Measurements from ENCODE around the gene AGXT. TPM values are rescaled to one million over a fixed set of nuclear protein-coding genes. Genes with fewer than 3 reads are reported as not detected.

Gene AGXT
- total RNA-seq, 2 experiments from 2014 or later = not detected

- TF ChIP-seq CTCF (conservative IDR thresholded peaks at IDR 0.05; ENCODE audit: low read length) = no peak
- no peak for TF ChIP-seq EZH2phosphoT487 (IDR thresholded peaks at IDR 0.05; ENCODE audit: borderline replicate concordance, low read depth, low read length)
- intact Hi-C loops (cut with micrococcal nuclease; ENCODE audit: unreplicated experiment) = no loop called here
- Histone ChIP-seq H3K79me2 (ENCODE audit: insufficient read depth, low read depth, low read length) (no peaks in the 10 kb centered on the region), H4K20me1 (ENCODE audit: insufficient read depth, low read length) (no peaks in the 10 kb centered on the region), H3K27ac (ENCODE audit: low read depth, low read length, poor library complexity, severe bottlenecking) (no peak overlapping the region), H3K4me2 (ENCODE audit: low read length) (no peak overlapping the region), H3K36me3 (ENCODE audit: insufficient read depth, low read length) (no peaks in the 10 kb centered on the region), H3K4me3 (ENCODE audit: low read depth, low read length, poor library complexity, severe bottlenecking) (no peak overlapping the region), H3K9me2 (ENCODE audit: insufficient read depth, low read length) (no peaks in the 10 kb centered on the region), H3K9me3 (ENCODE audit: low read length) (no peaks in the 10 kb centered on the region), H2AFZ (ENCODE audit: low read length) (no peak overlapping the region), H3K4me1 (ENCODE audit: insufficient read depth, low read length, poor library complexity, severe bottlenecking) (no peaks in the 10 kb centered on the region)
- POLR2A ChIA-PET = no interaction called here
- CTCF ChIA-PET (ENCODE audit: unreplicated experiment) = no interaction called here
- BruUV-seq (replicated peaks) = no TSS peak
- DNase-seq (ENCODE audit: low spot score) = no peak
Measured at GRCh38 chr2:240878341-240878936, 9.8 kb downstream of the AGXT start.

GRCh38 chr2:240879105-240879504, 10.5 kb downstream of the AGXT start:
- CTCF ChIA-PET (ENCODE audit: unreplicated experiment) = no interaction called here
- no peak for DNase-seq (ENCODE audit: low spot score)
- H3K4me1 ChIP-seq (ENCODE audit: insufficient read depth, low read length, poor library complexity, severe bottlenecking) = no peaks in the 10 kb centered on the region
- H3K36me3 ChIP-seq (ENCODE audit: insufficient read depth, low read length) = no peaks in the 10 kb centered on the region
- H3K79me2 ChIP-seq (ENCODE audit: insufficient read depth, low read depth, low read length) = no peaks in the 10 kb centered on the region
- H3K9me2 ChIP-seq (ENCODE audit: insufficient read depth, low read length) = no peaks in the 10 kb centered on the region
- H3K4me3 ChIP-seq (ENCODE audit: low read depth, low read length, poor library complexity, severe bottlenecking) = no peak overlapping the region
- no peaks in the 10 kb centered on the region for H4K20me1 ChIP-seq (ENCODE audit: insufficient read depth, low read length)
- POLR2A ChIA-PET = no interaction called here
- H3K27ac ChIP-seq (ENCODE audit: low read depth, low read length, poor library complexity, severe bottlenecking) = no peak overlapping the region
- BruUV-seq (replicated peaks) = no TSS peak
- no peak overlapping the region for H2AFZ ChIP-seq (ENCODE audit: low read length)
- TF ChIP-seq CTCF (conservative IDR thresholded peaks at IDR 0.05; ENCODE audit: low read length) (no peak), EZH2phosphoT487 (IDR thresholded peaks at IDR 0.05; ENCODE audit: borderline replicate concordance, low read depth, low read length) (no peak)
- no peak overlapping the region for H3K4me2 ChIP-seq (ENCODE audit: low read length)
- H3K9me3 ChIP-seq (ENCODE audit: low read length) = no peaks in the 10 kb centered on the region
- intact Hi-C loops (cut with micrococcal nuclease; ENCODE audit: unreplicated experiment) = no loop called here

- no peaks in the 10 kb centered on the region for H3K79me2 ChIP-seq (ENCODE audit: insufficient read depth, low read depth, low read length)
- H3K36me3 ChIP-seq (ENCODE audit: insufficient read depth, low read length) = no peaks in the 10 kb centered on the region
- no peaks in the 10 kb centered on the region for H4K20me1 ChIP-seq (ENCODE audit: insufficient read depth, low read length)
- BruUV-seq (replicated peaks) = no TSS peak
- ChIA-PET POLR2A (no interaction called here), CTCF (ENCODE audit: unreplicated experiment) (no interaction called here)
- H3K4me2 ChIP-seq (ENCODE audit: low read length) = no peak overlapping the region
- H3K4me1 ChIP-seq (ENCODE audit: insufficient read depth, low read length, poor library complexity, severe bottlenecking) = no peaks in the 10 kb centered on the region
- H3K9me2 ChIP-seq (ENCODE audit: insufficient read depth, low read length) = no peaks in the 10 kb centered on the region
- no peak overlapping the region for H2AFZ ChIP-seq (ENCODE audit: low read length)
- intact Hi-C loops (cut with micrococcal nuclease; ENCODE audit: unreplicated experiment) = no loop called here
- TF ChIP-seq EZH2phosphoT487 (IDR thresholded peaks at IDR 0.05; ENCODE audit: borderline replicate concordance, low read depth, low read length) = no peak
- no peak for TF ChIP-seq CTCF (conservative IDR thresholded peaks at IDR 0.05; ENCODE audit: low read length)
- H3K27ac ChIP-seq (ENCODE audit: low read depth, low read length, poor library complexity, severe bottlenecking) = no peak overlapping the region
- no peaks in the 10 kb centered on the region for H3K9me3 ChIP-seq (ENCODE audit: low read length)
- no peak for DNase-seq (ENCODE audit: low spot score)
- no peak overlapping the region for H3K4me3 ChIP-seq (ENCODE audit: low read depth, low read length, poor library complexity, severe bottlenecking)
Measured at GRCh38 chr2:240881913-240882312, 13.3 kb downstream of the AGXT start.
